Endothelial cell of hepatic sinusoid (primary cell): ENCODE measurements around the gene DMBT1.
"Not testable (repeated sequence)": the region's sequence is repeated elsewhere in the genome, so short reads cannot be mapped to it uniquely, and the experiment has no call there.

ENCODE experiments used
- in situ Hi-C: cut with HindIII; loops from 2 replicates; pipeline ENCODE4 v1.10.0; 2017; ENCODE audit warnings: low sequenced_read_pairs

DMBT1 gene

GRCh38 chr10:122576291-122576690, 15.7 kb downstream of the DMBT1 start:
- in situ Hi-C loops = no loop called here

DNA sequence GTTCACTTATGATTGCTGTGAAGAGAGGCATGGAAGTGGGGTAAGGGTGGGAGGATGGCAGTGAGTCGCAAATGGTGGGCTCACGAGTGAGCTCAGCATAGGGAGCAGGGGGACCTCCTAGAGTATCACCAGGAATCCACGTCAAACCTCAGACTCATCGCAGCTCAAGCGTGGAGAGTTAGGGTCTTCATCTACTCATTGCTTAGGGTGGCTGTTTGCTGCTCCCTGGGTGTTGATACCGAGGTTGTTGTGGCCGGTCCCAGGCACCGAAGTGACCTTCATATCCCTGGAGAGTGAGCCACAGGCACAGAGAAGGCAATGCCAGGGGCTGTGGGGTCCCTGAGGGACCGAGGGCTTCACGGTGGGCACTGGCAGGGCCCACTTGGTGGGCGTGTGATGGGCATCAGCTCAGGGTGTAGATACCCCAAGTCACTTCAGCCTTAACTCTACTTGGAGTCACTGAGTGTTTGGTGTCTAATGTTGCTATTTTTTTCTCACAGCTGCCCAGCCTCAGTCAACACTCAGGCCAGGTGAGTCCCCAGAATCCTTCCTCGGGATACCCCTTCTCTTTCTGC, 16.8 kb downstream of the DMBT1 start:
- in situ Hi-C loops = no loop called here

DNA sequence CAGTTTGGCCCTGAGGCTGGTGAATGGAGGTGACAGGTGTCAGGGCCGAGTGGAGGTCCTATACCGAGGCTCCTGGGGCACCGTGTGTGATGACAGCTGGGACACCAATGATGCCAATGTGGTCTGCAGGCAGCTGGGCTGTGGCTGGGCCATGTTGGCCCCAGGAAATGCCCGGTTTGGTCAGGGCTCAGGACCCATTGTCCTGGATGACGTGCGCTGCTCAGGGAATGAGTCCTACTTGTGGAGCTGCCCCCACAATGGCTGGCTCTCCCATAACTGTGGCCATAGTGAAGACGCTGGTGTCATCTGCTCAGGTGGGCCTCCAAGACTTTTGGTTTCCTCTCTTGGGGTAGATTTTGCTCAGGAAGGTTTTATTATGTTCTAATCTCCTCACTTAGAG, 25.5 kb downstream of the DMBT1 start:
- in situ Hi-C loops = not testable (repeated sequence)

- in situ Hi-C loops = no loop called here
Observed at GRCh38 chr10:122587098-122587760, 26.7 kb downstream of the DMBT1 start.

DNA sequence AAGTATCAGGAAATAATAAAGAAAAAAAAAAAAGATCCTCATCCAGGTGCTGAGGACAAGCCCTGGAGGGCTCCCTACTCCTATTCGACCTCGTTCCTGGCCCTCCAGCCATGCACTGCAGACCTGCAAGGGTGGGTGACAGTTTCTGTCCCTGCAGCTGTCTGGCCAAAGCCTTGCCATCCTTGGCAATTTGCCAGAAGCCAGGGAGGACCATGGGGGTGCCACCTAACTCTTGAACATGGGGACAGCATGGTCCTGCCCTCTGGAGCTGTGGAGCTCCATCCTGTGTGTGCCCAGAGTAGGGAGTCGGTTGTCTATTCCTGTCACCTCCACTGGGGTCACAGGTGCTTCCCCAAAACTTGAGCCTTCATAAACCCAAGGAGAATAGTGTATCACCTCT, 27.8 kb downstream of the DMBT1 start:
- in situ Hi-C loops = no loop called here

GRCh38 chr10:122590153-122590552, 29.6 kb downstream of the DMBT1 start:
- in situ Hi-C loops = no loop called here

DNA sequence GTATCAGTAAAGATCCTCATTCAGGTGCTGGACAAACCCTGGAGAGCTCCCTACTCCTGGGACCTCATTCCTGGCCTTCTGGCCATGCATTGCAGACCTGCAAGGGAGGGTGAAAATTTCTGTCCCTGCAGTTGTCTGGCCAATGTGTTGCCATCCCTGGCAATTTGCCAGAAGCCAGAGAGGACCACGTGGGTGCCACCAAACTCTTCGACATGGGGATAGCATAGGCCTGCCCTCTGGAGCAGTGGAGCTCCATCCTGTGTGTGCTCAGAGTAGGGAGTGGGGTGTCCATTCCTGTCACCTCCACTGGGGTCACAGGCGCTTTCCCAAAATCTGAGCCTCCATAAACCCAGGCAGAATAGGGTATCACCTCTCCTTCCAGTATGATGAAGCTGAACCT, 31.2 kb downstream of the DMBT1 start:
- in situ Hi-C loops = no loop called here

GRCh38 chr10:122592161-122592560, 31.6 kb downstream of the DMBT1 start:
- in situ Hi-C loops = no loop called here

DNA sequence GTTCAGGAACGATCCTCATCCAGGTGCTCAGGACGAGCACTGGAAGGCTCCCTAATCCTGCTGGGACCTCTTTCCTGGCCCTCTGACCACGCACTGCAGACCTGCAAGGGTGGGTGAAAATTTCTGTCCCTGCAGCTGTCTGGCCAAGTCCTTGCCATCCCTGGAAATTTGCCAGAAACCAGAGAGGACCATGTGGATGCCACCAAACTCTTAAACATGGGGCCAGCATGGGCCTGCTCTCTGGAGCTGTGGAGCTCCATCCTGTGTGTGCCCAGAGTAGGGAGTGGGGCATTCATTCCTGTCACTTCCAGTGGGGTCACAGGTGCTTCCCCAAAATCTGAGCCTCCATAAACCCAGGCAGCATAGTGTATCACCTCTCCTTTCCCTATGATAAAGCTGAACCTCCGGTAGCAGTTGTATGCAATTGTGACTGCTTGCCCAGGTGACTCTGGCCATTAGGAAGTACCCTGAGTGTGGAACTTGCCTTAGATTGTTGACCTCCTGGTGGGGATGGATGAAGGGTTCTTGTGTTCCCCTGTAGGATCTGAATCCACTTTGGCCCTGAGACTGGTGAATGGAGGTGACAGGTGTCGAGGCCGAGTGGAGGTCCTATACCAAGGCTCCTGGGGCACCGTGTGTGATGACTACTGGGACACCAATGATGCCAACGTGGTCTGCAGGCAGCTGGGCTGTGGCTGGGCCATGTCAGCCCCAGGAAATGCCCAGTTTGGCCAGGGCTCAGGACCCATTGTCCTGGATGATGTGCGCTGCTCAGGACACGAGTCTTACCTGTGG, 57.1 kb downstream of the DMBT1 start:
- in situ Hi-C loops = no loop called here

DNA sequence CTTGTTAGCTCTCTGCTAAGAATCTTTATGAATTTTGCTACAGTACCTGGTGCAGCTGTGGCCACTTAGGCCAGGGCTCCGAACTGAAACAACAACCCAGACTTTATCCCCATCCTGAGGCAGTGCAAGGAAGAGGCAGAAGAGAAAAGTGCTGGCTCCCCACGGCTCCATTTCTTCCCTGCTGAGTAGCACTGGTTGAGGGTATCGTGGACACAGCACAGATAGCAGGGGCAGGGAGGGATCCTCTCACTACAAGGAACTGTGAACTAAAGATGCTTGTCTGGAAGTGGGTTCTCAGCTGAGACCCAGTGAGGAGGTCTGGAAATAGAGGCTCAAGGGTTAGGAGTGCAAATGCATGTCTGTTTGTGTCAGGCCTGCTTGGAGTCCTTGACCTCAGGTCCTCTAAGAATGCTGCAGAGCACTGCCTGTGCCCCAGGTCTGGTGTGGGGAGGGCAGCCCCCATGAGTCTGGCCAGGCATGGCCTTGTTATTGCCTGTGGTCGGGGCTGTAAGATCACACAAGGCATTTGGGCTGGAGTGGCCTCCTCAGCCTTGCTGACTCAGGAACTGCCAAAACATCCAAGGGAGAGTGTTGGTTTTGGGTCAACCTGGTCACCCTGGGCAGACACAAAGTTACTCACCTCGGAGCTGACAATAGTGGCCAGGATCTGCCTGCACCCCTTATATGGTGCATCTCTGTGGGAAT, 58.1 kb downstream of the DMBT1 start:
- in situ Hi-C loops = no loop called here

GRCh38 chr10:122620961-122621360, 60.4 kb downstream of the DMBT1 start:
- in situ Hi-C loops = not testable (repeated sequence)

DNA sequence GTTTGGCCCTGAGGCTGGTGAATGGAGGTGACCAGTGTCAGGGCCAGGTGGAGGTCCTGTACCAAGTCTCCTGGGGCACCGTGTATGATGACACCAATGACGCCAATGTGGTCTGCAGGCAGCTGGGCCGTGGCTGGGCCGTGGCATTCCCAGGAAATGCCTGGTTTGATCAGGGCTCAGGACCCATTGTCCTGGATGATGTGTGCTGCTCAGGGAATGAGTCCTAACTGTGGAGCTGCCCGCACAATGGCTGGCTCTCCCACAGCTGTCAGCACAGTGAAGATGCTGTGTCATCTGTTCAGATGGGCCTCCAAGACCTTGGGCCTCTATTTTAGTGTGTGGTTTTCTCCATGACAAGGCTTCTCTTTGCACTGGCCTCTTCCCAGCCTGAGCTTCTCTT, 64.0 kb downstream of the DMBT1 start:
- in situ Hi-C loops = no loop called here

DNA sequence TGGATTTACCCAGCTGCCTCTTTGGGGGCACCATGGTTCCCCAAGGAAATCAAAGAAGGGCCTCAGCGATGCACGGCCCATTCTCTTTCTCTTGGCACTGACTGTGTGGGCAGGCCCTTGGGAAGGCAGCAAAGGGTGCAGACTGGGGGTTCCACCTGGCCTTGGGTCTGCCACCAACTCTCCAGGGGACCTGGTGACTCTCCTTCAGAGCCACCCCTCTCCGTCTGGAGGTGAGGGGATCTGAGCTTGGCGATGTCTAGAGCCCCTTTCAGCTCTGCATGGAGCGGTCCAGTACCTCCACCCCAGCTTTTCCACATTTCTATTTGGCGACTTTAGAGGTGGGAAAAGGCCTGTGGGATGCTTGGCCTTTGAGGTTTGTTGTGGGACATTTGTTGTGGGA, 70.0 kb downstream of the DMBT1 start:
- in situ Hi-C loops = no loop called here

DNA sequence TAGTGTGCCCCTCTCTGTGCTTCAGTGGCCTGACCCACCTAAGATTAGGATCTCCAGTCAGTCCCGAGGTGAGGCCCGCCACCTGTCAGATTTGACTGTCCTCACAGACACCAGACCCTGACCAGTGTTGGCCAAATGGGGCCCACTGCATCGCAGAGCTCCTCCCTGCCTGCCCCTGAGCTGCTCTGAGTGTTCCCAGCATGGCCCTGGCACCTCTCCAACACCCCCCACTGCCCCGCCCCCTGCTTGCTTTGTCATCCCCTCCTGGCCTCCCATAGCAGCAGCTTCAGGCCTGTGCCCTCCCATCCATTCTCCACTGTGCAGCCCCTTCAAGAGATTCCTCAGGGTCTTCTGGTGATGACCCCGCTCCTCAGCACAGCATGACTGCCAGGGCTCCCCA, 71.5 kb downstream of the DMBT1 start:
- in situ Hi-C loops = no loop called here

DNA sequence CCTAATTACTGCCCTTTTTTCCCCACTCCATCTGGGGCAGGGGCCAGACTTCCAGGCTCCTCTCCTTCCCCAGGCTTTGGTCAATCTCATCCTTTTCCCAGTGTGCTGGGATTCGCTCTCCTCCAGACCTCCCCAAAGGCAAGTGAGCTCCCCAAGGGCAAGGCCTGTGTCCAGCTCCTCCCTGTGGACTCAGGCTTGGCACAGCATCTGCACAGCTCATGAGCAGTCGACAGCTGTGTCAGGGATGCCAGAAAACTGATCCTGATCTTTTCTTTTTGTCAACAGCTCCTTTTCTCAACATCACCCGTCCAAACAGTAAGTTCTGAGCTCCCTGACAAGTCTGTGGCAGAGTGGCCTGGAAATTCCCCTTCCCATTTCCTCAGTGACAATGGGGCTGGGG, 72.0 kb downstream of the DMBT1 start:
- in situ Hi-C loops = no loop called here

DNA sequence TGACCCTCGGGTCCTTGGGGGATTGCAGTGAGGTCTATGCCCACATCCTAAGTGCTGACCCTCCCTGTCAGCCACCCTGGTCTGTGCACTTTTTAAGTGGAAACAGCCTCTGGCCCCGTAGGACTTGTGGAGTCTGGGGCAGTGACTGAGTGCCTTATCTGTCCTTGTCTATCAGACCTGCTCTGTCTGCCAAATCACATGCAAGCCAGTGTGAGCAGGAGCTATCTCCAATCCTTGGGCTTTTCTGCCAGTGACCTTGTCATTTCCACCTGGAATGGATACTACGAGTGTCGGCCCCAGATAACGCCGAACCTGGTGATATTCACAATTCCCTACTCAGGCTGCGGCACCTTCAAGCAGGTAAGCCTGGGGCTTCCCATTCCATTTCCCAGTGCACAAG, 76.4 kb downstream of the DMBT1 start:
- in situ Hi-C loops = no loop called here

DNA sequence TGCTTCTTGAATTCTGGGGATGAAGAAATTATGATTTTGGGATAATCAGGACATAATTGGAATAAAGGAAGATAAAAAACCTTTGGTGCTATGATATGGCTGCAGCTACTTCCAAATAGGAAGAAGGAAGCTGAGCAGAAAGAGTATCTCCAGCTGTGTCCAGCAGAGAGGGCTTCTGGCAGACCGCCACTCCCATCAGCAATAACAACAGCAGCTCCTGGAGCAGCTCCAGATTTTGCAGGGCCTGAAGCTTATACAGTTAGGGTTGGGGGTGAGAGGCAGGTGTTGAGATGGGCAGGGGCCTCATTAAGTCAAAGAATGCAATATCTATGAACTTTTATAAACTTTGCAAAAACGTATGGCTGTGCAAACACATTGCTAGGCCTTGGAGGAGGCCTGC, 76.8 kb downstream of the DMBT1 start:
- in situ Hi-C loops = no loop called here

GRCh38 chr10:122638106-122638505, 77.6 kb downstream of the DMBT1 start:
- in situ Hi-C loops = no loop called here

GRCh38 chr10:122639801-122640200, 79.2 kb downstream of the DMBT1 start:
- in situ Hi-C loops = no loop called here

DNA sequence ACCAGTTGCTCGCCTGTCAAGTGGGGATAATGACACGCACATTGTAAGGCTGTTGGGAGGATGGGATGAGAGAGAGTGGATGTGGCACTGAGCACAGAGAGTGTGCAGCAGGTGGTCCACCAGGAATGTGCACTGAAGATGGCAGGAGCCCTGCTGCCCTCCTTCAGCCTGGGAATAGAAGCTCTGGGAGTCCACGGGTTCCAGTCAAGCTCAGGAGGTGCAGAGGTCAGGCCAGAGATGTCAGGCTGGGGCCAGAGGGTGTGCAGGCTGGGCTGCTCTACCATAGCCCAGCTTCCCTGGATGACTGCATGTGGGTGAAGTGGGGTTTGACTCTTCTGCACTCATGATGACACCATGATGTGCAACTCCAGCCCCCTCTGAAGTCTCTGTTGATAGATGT, 80.4 kb downstream of the DMBT1 start:
- in situ Hi-C loops = no loop called here

DNA sequence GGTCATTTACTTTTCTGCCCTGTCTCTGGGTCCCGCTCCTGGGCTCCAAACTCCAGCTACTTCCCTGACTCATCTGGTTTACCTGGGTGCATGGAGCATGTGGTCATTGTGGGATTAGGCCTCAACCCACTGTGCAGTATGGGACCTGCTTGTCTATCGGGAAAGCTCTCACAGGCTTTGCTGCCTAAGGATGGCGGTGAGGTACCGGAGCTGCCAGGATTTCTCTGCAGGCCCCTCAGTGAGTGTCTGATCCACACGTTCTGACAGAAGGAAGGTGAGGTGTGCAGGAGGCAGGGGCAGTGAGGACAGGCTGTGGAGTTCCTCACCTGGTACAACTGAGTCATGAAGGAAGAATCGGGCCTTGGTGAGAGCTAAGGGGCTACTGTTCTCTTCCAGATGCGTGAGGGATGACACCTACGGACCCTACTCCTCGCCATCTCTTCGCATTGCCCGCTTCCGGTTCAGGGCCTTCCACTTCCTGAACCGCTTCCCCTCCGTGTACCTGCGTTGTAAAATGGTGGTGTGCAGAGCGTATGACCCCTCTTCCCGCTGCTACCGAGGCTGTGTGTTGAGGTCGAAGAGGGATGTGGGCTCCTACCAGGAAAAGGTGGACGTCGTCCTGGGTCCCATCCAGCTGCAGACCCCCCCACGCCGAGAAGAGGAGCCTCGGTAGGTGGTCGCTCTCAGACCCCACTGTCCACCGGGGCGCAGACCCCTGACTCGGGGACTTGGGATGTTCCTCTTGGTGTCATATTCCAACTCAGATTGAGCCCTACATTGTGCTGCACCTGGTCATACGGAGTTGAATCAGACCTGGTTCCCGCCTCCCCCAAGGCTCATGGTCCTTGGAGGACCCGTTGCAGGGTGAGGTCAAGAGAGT, 82.4 kb downstream of the DMBT1 start:
- in situ Hi-C loops = no loop called here
